Neural crest cell (in vitro differentiated cells): ENCODE measurements around the gene SPTSSA. TPM values are rescaled to one million over a fixed set of nuclear protein-coding genes. Genes with fewer than 3 reads are reported as not detected.
A peak's percentile ranks its signal among the peaks of the same experiment; 100 is the strongest.
"Not testable (repeated sequence)": the region's sequence is repeated elsewhere in the genome, so short reads cannot be mapped to it uniquely, and the experiment has no call there.

Experiments used
- DNase-seq: peaks from one replicate; pipeline ENCODE4 v3.0.0; 2021; ENCODE audit warnings: low read depth, mixed read lengths, low spot score
- H3K27ac Mint-ChIP-seq: one replicate; pipeline ENCODE4 v1.8.0; 2021; ENCODE audit warnings: mild to moderate bottlenecking, mixed read lengths; ENCODE audit not compliant: unreplicated experiment
- H3K27me3 Mint-ChIP-seq: 2 replicates; pipeline ENCODE4 v1.8.0; 2021; ENCODE audit warnings: low read depth, mild to moderate bottlenecking, mixed read lengths
- H3K36me3 Mint-ChIP-seq: 2 replicates; pipeline ENCODE4 v1.8.0; 2021; ENCODE audit warnings: low read depth, mild to moderate bottlenecking, mixed read lengths
- H3K4me1 Mint-ChIP-seq: 2 replicates; pipeline ENCODE4 v1.8.0; 2021; ENCODE audit warnings: mixed read lengths
- H3K4me3 Mint-ChIP-seq: one replicate; pipeline ENCODE4 v1.8.0; 2021; ENCODE audit warnings: mild to moderate bottlenecking, mixed read lengths
- H3K9me3 Mint-ChIP-seq: 2 replicates; pipeline ENCODE4 v1.8.0; 2021; ENCODE audit warnings: mixed read lengths
- long read RNA-seq: library from polyadenylated mRNA; unstranded; transcript quantifications from one replicate; pipeline ENCODE4 v2.0.0, GENCODE V29; 2020
- total RNA-seq: library from RNA; stranded (reverse); gene quantifications from 2 replicates; pipeline ENCODE4 v1.2.1, GENCODE V29; 2021
- TF ChIP-seq, protein P1 (sequence below): fragments of 200-600 bp; sonication (generic); conservative IDR thresholded peaks from 2 replicates; pipeline ENCODE4 v1.5.0; 2021; ENCODE audit warnings: antibody characterized with exemption, mild to moderate bottlenecking

SPTSSA gene
- total RNA-seq, result 24.5 and 24.7 TPM in 2 replicates
- long read RNA-seq, transcript SPTSSA-201 (2 exons, 2,777 nt), result major isoform, 90 of 95 reads
- long read RNA-seq, partial matches to known transcripts, result 0 of 95 reads
- long read RNA-seq, other reads (novel, unspliced or antisense), result 5 of 95 reads

DNA sequence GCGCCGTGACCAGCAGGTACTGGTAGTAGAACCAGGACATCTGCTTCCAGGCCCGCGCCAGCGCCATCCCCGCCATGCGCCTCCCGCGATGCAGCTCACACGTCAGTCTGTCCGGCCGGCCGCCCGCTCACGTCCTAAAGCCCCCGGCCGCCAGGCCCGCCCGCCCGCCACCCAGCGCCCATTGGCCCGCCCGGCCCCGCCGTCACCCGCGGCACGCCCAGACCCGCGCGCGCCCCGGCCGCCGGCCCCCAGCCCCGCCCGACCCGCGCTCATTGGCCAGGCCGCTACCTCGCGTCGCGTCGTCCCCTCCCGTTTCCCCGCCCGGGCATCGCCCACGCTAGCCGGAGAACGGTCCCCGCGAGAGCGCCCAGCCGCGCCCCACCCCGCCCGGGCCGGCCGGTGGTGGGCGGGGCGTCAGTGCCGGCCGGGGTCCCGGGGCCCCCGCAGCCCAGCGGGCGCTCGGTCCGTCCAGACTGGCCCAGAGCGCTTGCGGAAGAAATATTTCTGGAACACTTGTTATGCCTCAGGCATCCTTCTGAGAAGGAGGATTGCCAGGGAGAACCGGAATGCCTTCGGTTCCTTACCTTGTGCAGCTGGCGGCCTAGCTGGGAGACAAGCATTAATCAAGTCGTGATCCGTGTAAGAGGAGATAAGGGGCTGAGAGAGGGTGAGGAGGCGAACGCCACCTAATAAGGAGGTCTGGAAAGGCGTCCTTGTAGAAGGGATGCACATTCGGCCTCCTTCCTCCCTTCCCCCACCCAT, at the start of gene SPTSSA:
TSS of gene SPTSSA (minus strand) at position 109 of the 762 bp plus-strand sequence. CDS start at position 76, 33 bp downstream.
- peak within 1 kb of the TSS; percentile 97 for H3K27ac Mint-ChIP-seq
- TF ChIP-seq, protein P1, sequence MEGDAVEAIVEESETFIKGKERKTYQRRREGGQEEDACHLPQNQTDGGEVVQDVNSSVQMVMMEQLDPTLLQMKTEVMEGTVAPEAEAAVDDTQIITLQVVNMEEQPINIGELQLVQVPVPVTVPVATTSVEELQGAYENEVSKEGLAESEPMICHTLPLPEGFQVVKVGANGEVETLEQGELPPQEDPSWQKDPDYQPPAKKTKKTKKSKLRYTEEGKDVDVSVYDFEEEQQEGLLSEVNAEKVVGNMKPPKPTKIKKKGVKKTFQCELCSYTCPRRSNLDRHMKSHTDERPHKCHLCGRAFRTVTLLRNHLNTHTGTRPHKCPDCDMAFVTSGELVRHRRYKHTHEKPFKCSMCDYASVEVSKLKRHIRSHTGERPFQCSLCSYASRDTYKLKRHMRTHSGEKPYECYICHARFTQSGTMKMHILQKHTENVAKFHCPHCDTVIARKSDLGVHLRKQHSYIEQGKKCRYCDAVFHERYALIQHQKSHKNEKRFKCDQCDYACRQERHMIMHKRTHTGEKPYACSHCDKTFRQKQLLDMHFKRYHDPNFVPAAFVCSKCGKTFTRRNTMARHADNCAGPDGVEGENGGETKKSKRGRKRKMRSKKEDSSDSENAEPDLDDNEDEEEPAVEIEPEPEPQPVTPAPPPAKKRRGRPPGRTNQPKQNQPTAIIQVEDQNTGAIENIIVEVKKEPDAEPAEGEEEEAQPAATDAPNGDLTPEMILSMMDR, result no peak
- DNase-seq, result peak; percentile 79

GRCh38 chr14:34507884-34508283, 45.8 kb upstream of the SPTSSA start:
- no peak overlapping the region for H3K4me3 Mint-ChIP-seq
- H3K27ac Mint-ChIP-seq, result no peak overlapping the region
- no peaks in the 10 kb centered on the region for H3K4me1 Mint-ChIP-seq
- H3K9me3 Mint-ChIP-seq, result no peaks in the 10 kb centered on the region
- TF ChIP-seq, protein P1, result no peak
- DNase-seq, result no peak
- H3K27me3 Mint-ChIP-seq, result no peaks in the 10 kb centered on the region
- no peaks in the 10 kb centered on the region for H3K36me3 Mint-ChIP-seq

More for the DNA sequence above, at the start of gene SPTSSA:
- Mint-ChIP-seq H3K4me1 (peaks cover 27% of the 10 kb centered on the region), H3K9me3 (no peaks in the 10 kb centered on the region), H3K4me3 (peak within 1 kb of the TSS; percentile 92), H3K36me3 (peaks cover 2% of the 10 kb centered on the region), H3K27me3 (no peaks in the 10 kb centered on the region)

- no peak overlapping the region for H3K4me3 Mint-ChIP-seq
- no peaks in the 10 kb centered on the region for H3K4me1 Mint-ChIP-seq
- no peaks in the 10 kb centered on the region for H3K27me3 Mint-ChIP-seq
- no peak overlapping the region for H3K27ac Mint-ChIP-seq
- no peak for DNase-seq
- no peaks in the 10 kb centered on the region for H3K9me3 Mint-ChIP-seq
- H3K36me3 Mint-ChIP-seq, result no peaks in the 10 kb centered on the region
- TF ChIP-seq, protein P1, result no peak
Observed at GRCh38 chr14:34507459-34507858, 45.4 kb upstream of the SPTSSA start.

DNA sequence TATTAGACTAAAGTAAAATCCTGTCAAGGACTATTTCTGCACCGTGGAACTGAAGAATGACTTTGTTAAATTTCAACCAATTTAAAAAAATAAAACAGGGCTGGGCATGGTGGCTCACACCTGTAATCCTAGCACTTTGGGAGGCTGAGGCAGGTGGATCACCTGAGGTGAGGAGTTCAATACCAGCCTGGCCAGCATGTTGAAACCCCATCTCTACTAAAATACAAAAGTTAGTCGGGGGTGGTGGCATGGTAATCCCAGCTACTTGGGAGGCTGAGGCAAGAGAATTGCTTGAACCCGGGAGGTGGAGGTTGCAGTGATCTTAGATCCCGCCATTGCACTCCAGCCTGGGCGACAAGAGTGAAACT, 43.1 kb upstream of the SPTSSA start:
- H3K9me3 Mint-ChIP-seq, DNase-seq, H3K27me3 Mint-ChIP-seq, H3K4me1 Mint-ChIP-seq, H3K27ac Mint-ChIP-seq, H3K36me3 Mint-ChIP-seq, H3K4me3 Mint-ChIP-seq: not testable (repeated sequence)

GRCh38 chr14:34504027-34504426, 42.0 kb upstream of the SPTSSA start:
- not testable (repeated sequence) for H3K9me3 Mint-ChIP-seq, H3K4me1 Mint-ChIP-seq, H3K27me3 Mint-ChIP-seq, H3K36me3 Mint-ChIP-seq, H3K4me3 Mint-ChIP-seq, DNase-seq, H3K27ac Mint-ChIP-seq

DNA sequence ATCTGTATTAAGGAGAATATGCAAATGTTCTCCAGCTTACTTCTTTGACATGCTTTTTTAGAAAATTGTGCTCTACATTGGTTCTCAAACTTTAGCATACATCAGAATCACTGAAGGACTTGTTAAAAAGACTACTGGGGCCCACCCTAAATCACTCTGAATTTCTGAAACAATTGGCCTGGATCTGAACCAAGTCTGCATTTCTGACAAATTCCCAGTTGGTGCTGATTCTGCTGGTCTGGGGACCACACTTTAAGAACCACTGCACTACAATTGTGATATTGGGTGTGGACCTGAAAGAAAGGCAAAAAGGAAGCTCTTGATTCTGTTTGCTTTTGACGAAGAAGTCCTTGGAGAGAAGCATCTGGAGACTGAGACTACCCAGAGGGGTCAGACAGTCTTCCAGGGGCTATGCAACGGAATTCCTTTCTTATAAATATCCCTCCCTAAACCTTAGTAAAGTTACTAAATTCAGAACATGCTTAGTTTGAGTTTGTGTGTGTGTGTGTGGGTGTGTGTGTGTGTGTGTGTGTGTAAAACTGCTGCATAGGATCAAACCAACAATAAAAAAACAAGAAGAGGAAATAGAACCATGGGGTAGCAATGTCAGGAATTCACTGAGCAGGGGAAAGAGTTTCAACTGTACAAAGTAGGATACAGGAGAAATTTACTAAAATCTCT, 40.6 kb upstream of the SPTSSA start:
- H3K4me3 Mint-ChIP-seq, result no peak overlapping the region
- H3K9me3 Mint-ChIP-seq, result no peaks in the 10 kb centered on the region
- no peaks in the 10 kb centered on the region for H3K36me3 Mint-ChIP-seq
- no peak for DNase-seq
- TF ChIP-seq, protein P1, result no peak
- H3K4me1 Mint-ChIP-seq, result peaks cover 1% of the 10 kb centered on the region
- no peaks in the 10 kb centered on the region for H3K27me3 Mint-ChIP-seq
- H3K27ac Mint-ChIP-seq, result peak overlapping the region; percentile 70
